Fibroblast of upper back skin (primary cell): Measurements from ENCODE around the gene STAB1.

ENCODE experiments used
- DNase-seq: peaks from one replicate; pipeline ENCODE4 v3.0.0-alpha.2; 2013

The STAB1 gene

GRCh38 chr3:52461874-52462273 lies 33.3 kb upstream of the STAB1 start:
- no peak for DNase-seq

GRCh38 chr3:52463416-52463815 lies 31.7 kb upstream of the STAB1 start:
- DNase-seq, result no peak

- peak; percentile 28 for DNase-seq
Observed at GRCh38 chr3:52468336-52468735, 26.8 kb upstream of the STAB1 start.

GRCh38 chr3:52469001-52469400 lies 26.1 kb upstream of the STAB1 start:
- no peak for DNase-seq

DNA sequence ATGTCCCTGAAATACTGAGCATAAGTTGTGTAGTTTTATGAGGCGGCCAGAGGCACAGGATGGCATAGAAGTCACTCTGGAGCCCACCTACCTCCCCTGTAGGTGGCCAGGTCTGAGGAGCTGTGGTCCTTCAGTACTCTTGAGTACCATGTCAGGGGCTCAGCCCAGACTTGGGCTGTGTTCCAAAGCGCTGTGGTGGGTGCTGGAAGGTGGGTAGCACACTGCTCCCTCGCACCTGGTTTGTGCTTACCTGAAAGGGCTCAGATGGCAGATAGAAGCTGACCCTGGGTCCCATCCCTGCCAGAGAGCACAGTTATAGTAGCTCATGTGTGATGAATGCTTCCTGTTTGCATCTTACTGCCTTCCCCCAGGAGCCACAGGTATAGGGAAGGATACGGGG lies 24.2 kb upstream of the STAB1 start:
- no peak for DNase-seq

GRCh38 chr3:52471371-52472238 lies 23.5 kb upstream of the STAB1 start:
- DNase-seq, result no peak

DNA sequence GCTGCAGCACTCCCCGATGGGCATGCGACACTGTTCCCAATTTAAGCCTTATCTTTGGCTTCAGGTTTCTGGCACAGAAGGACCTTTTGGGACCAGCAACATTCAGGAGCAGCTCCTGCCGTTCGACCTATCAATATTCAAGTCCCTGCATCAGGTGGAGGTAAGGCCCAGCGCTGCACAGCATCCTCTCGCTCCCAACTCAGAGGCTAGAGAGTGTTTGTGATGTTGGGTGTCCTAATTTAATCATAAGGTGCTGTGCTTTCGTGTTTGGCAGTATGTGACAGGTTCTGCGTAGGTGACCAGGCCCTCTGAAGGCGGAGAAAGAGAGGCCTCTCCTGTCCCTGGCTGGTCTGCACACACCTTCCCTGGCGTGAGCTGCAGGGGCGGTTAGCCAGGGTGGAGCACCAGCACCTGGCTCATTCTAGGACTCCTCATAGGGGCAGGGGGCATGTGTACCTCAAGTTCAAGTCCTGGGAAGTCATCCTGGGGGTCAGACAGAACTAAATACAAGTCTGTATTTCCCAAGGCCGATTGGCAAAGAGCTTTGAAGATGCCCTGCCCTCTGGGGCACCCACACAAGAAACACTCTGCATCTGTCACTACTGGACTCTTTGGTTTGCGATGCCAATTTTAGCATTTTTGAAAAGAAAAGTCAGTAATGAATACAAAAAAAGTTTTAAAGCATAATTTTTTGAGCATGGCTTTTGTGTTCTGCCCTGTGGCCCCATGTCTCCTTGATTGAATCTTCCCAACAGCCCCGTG lies 22.7 kb upstream of the STAB1 start:
- DNase-seq, result no peak

DNA sequence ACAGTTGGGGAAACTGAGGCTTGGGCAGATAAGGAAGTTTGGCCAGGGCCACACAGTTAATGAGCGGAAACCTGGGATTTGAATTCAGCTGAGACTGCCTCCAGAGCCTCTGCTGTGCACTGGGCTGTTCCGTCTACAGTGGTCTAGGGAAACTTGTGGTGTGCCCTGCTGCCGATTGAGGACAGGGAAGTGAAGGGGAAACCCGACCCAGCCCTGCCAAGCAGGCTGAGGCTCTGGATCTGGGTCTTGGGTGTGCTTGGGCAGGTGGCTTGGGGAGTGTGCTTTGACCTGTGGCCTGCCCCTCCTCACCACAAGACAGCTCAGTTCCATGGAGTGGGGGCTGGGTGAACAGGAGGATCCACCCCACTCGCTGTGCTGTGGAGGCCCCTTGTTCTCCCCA lies 22.1 kb upstream of the STAB1 start:
- no peak for DNase-seq

DNA sequence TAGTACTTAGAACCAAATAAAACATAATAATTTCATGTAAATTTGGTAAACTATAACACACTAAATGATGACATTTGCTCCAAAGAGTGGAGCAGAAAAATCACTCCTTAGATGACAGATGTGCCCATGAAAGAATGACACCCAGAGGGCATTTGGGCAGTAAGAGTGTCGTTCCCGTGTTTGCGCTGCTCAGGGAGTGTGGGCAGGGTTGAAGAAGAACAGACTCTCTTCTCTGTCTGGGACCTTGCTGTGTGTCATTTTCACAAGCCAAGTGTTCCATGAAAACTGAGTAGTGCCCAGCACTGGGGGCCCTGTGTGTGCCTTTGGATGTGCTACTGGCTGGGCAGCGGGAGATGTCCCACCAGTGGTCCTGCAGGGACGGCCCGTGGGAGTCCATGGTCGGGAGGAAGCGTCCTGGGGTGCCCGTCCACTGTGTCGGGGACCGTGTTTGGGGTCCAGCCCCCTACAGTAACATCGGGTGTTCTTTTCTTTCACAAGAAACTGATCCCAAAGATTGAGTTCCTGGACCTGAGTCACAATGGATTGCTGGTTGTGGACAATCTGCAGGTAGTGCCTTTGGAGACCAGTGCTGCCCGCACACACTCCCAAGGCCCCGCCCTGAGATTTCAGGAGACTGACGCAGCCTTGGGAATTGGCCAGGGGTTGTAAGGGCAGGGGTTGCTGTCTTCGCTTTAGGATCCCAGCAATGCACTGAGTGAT lies 17.9 kb upstream of the STAB1 start:
- no peak for DNase-seq

DNA sequence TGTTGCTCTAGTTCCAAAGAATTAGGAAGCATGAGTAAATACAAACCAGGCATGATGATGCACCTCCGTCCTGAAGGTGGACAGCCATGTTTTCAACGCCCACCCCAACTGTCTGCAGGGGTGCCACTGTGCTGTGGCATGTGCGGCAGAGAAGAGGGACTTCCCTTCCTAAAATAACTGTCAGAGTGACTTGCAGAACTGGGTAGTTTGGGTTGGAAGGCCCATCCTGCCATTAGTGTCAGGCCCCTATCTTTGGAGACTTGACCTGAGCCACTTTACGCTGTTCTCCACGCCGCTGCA lies 17.4 kb upstream of the STAB1 start:
- DNase-seq, result no peak

DNA sequence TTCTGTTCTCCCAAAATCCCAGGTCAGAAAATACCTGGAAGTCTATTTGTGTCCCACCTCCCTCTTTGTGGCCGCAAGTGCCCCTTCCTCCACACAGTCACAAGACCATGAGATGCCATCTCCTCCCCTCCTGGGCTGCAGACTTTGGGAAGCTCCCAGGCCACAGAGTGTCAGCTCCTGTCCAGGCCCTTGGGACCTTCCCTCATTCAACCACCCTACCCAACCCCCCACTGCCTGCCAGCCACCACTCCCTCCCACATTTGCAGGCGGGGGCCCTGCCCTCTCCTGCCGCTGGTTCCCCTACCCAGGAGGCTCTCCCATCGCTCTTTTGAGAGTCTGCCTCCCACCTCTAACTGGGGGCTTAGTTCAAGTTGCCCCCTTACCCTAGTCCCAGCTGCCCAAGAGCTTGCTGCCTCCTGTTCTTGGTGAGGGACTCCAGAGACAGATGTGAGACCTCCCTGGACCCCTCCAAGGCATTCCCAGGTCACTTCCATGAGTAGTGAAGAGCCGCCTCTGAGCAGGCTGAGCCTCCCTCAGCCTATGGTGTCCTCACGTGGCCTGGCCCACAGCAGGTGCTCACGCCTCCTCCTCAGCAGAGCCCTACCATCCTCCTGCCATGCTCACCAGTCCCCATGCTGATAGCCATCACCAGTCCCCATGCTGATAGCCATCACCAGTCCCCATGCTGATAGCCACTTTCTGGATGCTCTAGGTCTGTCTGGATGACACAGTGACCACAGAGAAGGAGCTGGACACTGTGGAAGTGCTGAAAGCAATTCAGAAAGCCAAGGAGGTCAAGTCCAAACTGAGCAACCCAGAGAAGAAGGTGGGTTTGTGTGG lies 15.9 kb upstream of the STAB1 start:
- no peak for DNase-seq

DNA sequence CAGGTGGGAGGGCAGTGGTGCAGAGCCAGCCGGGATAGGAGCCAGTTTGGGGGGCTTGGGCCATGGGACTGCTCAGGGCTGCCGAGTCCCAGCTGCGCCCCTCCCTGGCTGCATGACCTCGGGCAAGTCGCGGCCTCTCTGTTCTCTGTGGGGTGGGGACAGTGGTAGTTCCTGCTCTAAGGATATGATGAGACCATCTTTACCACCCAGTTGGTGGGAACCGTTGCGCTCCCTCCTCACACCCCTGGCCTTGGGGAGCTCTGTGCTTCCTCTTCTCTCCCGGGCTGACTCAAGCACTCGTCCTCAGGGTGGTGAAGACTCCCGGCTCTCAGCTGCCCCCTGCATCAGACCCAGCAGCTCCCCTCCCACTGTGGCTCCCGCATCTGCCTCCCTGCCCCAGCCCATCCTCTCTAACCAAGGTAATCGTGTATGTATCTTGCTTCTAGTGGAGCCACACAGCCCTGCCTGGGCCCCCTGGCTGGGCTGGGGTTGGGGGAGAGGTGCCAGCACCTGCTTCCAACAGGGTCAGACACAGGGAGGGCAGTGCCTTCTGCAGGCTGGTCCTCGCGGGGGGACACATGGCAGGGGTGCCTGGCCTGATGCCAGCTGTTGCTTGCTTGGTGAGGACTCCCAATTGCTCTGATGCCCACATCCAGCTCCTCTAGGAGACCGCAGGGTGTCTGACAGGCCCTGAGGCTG lies 15.1 kb upstream of the STAB1 start:
- no peak for DNase-seq

- no peak for DNase-seq
Observed at GRCh38 chr3:52480768-52481715, 14.1 kb upstream of the STAB1 start.

GRCh38 chr3:52481819-52482521 lies 13.2 kb upstream of the STAB1 start:
- DNase-seq, result no peak

GRCh38 chr3:52483081-52483480 lies 12.1 kb upstream of the STAB1 start:
- no peak for DNase-seq

DNA sequence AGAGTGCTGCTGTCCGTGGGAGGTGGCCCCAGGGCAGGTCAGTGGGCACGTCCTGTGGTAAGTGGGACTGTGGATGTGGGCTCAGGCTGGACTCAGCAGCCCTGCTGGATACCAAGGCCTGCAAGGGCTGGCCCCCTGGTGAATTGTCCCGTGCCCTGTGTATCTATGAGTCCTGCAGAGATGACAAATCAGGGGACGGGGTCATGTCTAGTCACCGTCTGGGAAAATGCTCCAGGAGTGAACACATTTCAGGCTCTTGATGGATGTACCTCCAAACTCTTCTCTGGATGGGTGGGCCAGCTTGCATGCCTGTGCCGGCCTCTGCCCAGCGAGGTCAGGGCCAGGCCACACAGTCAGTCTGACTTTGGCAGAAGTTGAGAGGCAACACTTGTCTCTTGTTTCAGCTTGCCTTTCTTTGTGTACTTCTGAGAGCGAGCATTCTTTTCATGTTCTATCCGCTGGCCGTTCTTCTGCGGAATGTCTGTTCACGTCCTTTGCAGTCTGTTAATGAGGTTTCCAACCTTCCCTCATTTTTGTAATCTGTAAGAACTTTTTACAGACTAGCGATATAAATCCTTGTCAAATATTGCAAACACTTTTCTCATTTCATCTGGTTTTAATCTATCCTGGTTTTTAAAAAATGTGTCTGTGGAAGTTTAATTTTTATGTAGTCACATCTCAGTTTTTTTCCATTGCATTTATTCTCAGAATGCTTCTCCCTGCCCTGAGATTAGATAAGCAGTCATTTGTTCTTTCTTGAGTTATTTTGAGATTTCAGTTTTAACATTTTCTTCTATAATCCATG lies 11.4 kb upstream of the STAB1 start:
- peak; percentile 78 for DNase-seq

DNA sequence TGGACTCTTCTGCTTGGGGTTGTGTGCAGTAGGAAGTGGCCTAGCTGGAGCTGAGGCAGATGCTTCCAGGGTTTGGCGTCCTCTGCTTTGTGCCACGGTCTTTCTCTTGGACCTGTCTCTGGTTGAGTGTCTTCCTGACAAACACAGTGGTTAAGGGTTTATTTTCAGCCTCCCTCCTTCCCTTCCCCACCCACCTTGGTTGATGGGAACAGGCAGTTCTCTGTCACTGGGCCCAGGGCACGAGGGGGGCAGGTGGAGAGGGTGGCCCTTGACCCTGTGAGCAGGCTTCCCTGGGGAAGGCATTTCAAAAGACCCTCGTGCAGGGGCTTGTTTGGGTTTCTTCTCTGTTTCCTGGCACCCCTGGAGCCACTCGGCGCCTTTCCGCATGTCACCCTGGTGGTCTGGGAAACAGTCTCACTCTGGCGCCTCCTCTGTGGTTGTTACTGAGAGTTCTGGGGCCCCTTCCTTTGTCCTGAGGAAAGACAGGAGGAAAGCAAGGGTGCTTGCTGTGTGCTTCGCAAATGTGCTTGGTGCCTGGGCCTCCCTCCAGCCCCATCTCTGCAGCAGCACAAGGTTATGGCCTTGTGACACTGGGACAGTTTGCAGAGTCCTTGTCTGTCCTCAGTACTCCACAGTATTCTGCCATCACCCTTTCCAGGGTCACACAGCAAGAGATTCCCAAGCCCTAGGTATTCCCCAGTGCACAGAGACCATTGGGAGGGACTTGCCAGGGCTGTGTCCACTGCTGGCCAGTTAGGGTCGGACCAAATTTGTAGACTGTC lies 10.3 kb upstream of the STAB1 start:
- no peak for DNase-seq

DNA sequence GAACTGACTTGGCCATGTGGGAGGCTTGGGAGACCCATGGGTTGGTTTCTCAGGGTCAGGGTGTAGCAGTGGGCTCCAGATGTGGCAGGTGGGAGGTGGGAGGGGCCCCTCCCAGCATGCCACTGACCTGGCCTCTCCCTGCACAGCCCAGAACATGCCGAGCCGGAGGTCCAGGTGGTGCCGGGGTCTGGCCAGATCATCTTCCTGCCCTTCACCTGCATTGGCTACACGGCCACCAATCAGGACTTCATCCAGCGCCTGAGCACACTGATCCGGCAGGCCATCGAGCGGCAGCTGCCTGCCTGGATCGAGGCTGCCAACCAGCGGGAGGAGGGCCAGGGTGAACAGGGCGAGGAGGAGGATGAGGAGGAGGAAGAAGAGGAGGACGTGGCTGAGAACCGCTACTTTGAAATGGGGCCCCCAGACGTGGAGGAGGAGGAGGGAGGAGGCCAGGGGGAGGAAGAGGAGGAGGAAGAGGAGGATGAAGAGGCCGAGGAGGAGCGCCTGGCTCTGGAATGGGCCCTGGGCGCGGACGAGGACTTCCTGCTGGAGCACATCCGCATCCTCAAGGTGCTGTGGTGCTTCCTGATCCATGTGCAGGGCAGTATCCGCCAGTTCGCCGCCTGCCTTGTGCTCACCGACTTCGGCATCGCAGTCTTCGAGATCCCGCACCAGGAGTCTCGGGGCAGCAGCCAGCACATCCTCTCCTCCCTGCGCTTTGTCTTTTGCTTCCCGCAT lies 7.9 kb upstream of the STAB1 start:
- DNase-seq, result no peak
